ENCODE measurements around the gene PPP1R13L.
A peak's percentile ranks its signal among the peaks of the same experiment; 100 is the strongest.

PPP1R13L gene

DNA sequence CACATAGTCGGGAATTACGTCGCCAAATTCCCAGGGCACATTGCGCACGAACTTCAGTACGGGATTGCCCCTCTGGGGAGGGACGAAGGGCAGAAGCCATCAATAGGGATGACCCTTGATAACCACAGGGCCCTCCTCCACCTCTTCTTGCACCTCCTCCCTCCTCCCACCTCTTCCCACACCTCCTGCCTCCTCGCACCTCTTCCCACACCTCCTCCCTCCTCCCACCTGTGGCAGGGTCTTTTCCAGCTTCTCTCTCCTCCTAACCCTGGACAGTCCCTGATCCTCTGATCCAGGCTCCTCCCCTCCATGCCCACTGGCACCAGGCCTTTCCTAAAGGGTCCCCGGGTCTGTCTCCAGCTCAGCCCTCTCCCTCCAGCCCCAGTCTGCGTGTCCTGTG lies 15.5 kb upstream of the PPP1R13L start:
- H3F3A ChIP-seq (ENCODE audit: control insufficient read depth, insufficient read depth): peaks cover 15% of the 10 kb centered on the region
- H4K20me1 ChIP-seq (ENCODE audit: control insufficient read depth, insufficient read depth, low read depth, low read length): no peaks in the 10 kb centered on the region
- no peaks in the 10 kb centered on the region for H3K9me2 ChIP-seq (replicated peaks; ENCODE audit: control insufficient read depth, low read length)
- peak overlapping the region; percentile 89 for H3K4me2 ChIP-seq (ENCODE audit: low read length)
- H3K9me3 ChIP-seq (ENCODE audit: control insufficient read depth, insufficient read depth, low read length): no peaks in the 10 kb centered on the region
- peak overlapping the region; percentile 67 for H3K4me3 ChIP-seq (ENCODE audit: low read length)
- TF ChIP-seq EZH2phosphoT487 (IDR thresholded peaks at IDR 0.05; ENCODE audit: borderline replicate concordance, low read length): no peak
- TF ChIP-seq, protein P1, sequence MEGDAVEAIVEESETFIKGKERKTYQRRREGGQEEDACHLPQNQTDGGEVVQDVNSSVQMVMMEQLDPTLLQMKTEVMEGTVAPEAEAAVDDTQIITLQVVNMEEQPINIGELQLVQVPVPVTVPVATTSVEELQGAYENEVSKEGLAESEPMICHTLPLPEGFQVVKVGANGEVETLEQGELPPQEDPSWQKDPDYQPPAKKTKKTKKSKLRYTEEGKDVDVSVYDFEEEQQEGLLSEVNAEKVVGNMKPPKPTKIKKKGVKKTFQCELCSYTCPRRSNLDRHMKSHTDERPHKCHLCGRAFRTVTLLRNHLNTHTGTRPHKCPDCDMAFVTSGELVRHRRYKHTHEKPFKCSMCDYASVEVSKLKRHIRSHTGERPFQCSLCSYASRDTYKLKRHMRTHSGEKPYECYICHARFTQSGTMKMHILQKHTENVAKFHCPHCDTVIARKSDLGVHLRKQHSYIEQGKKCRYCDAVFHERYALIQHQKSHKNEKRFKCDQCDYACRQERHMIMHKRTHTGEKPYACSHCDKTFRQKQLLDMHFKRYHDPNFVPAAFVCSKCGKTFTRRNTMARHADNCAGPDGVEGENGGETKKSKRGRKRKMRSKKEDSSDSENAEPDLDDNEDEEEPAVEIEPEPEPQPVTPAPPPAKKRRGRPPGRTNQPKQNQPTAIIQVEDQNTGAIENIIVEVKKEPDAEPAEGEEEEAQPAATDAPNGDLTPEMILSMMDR (IDR thresholded peaks at IDR 0.05; ENCODE audit: low read depth, low read length, poor library complexity, severe bottlenecking): no peak
- peaks cover 18% of the 10 kb centered on the region for H3K36me3 ChIP-seq (ENCODE audit: control insufficient read depth, low read length)
- H3K27ac ChIP-seq (ENCODE audit: low read depth, low read length): peak overlapping the region; percentile 72
- H3K4me1 ChIP-seq (ENCODE audit: control insufficient read depth, low read length): peaks cover 58% of the 10 kb centered on the region
- H3K79me2 ChIP-seq (ENCODE audit: control insufficient read depth, low read length): peaks cover 16% of the 10 kb centered on the region
- H3K27me3 ChIP-seq (ENCODE audit: control insufficient read depth, low read length): no peaks in the 10 kb centered on the region

DNA sequence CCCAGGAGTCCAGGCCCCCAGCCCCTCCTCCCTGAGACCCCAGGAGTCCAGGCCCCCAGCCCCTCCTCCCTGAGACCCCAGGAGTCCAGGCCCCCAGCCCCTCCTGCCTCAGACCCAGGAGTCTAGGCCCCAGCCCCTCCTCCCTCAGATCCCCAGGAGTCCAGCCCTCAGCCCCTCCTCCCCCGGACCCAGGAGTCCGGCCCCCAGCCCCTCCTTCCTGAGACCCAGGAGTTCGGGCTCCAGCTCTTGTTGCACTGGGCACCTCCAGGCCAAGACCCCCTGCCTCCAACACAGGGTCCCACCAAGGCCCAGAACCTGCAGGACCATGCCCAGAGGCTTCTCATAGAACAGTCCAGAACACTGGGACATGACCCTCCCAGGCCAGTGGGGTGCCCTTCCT lies 15.0 kb upstream of the PPP1R13L start:
- peaks cover 11% of the 10 kb centered on the region for H3F3A ChIP-seq (ENCODE audit: control insufficient read depth, insufficient read depth)
- peaks cover 55% of the 10 kb centered on the region for H3K4me1 ChIP-seq (ENCODE audit: control insufficient read depth, low read length)
- TF ChIP-seq, protein P1 (IDR thresholded peaks at IDR 0.05; ENCODE audit: low read depth, low read length, poor library complexity, severe bottlenecking): no peak
- no peak for TF ChIP-seq EZH2phosphoT487 (IDR thresholded peaks at IDR 0.05; ENCODE audit: borderline replicate concordance, low read length)
- H4K20me1 ChIP-seq (ENCODE audit: control insufficient read depth, insufficient read depth, low read depth, low read length): no peaks in the 10 kb centered on the region
- H3K79me2 ChIP-seq (ENCODE audit: control insufficient read depth, low read length): peaks cover 16% of the 10 kb centered on the region
- H3K27ac ChIP-seq (ENCODE audit: low read depth, low read length): peak overlapping the region; percentile 72
- no peaks in the 10 kb centered on the region for H3K27me3 ChIP-seq (ENCODE audit: control insufficient read depth, low read length)
- H3K4me2 ChIP-seq (ENCODE audit: low read length): peak overlapping the region; percentile 89
- no peaks in the 10 kb centered on the region for H3K9me3 ChIP-seq (ENCODE audit: control insufficient read depth, insufficient read depth, low read length)
- H3K4me3 ChIP-seq (ENCODE audit: low read length): peak overlapping the region; percentile 67
- H3K9me2 ChIP-seq (replicated peaks; ENCODE audit: control insufficient read depth, low read length): no peaks in the 10 kb centered on the region
- peaks cover 18% of the 10 kb centered on the region for H3K36me3 ChIP-seq (ENCODE audit: control insufficient read depth, low read length)

DNA sequence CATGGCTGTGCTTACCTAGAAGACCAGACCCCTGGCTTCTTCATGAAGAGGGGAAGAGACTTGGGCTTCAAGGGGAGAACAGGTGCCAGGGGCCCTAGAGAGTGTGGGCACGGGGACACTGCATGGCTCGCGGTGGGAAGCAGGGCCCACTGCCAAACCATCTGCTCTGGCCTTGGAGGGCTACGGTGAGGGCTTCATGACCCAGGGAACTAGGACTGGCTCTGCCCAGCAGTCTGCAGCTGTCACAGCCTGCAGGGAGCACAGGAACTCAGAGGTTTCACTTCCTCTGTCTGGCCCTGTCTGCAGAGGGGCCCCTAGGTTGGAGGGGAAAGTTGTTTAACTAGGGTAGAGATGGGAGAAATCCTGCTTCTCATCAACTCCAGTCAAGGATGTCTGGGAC lies 14.5 kb upstream of the PPP1R13L start:
- Histone ChIP-seq H3K9me3 (ENCODE audit: control insufficient read depth, insufficient read depth, low read length) (no peaks in the 10 kb centered on the region), H3K9me2 (replicated peaks; ENCODE audit: control insufficient read depth, low read length) (no peaks in the 10 kb centered on the region), H4K20me1 (ENCODE audit: control insufficient read depth, insufficient read depth, low read depth, low read length) (no peaks in the 10 kb centered on the region), H3K4me3 (ENCODE audit: low read length) (peak overlapping the region; percentile 67), H3K4me1 (ENCODE audit: control insufficient read depth, low read length) (peaks cover 50% of the 10 kb centered on the region), H3K27ac (ENCODE audit: low read depth, low read length) (peak overlapping the region; percentile 72), H3K36me3 (ENCODE audit: control insufficient read depth, low read length) (peaks cover 22% of the 10 kb centered on the region), H3K79me2 (ENCODE audit: control insufficient read depth, low read length) (peaks cover 16% of the 10 kb centered on the region), H3K27me3 (ENCODE audit: control insufficient read depth, low read length) (no peaks in the 10 kb centered on the region), H3F3A (ENCODE audit: control insufficient read depth, insufficient read depth) (peaks cover 8% of the 10 kb centered on the region), H3K4me2 (ENCODE audit: low read length) (peak overlapping the region; percentile 89)
- no peak for TF ChIP-seq EZH2phosphoT487 (IDR thresholded peaks at IDR 0.05; ENCODE audit: borderline replicate concordance, low read length)
- TF ChIP-seq, protein P1 (IDR thresholded peaks at IDR 0.05; ENCODE audit: low read depth, low read length, poor library complexity, severe bottlenecking): no peak
